Panc1 (cell line): Measurements from ENCODE around the gene FAM241B. TPM values are rescaled to one million over a fixed set of nuclear protein-coding genes. Genes with fewer than 3 reads are reported as not detected.

Experiments
- ATAC-seq: fragments of 200-7000 bp; cut with Tn5 transposase; 2 replicates; pipeline ENCODE4 v1.9.1; 2020; ENCODE audit warnings: mild to moderate bottlenecking, moderate library complexity
- BruUV-seq: library from RNA; stranded (reverse); fragments of 400-500 nt; replicated peaks from 2 replicates; lab custom pipeline; 2021; lab: Mats Ljungman, UMichigan
- CTCF ChIA-PET: fragments of 300-600 bp; sonication (Branson Sonifier 250); formaldehyde crosslinking; loops from one replicate; lab custom pipeline; 2022; ENCODE audit warnings: antibody characterized with exemption; lab: Charles Lee
- POLR2A ChIA-PET: fragments of 300-600 bp; sonication (Branson Sonifier 250); formaldehyde crosslinking; loops from one replicate; lab custom pipeline; 2022; ENCODE audit warnings: antibody characterized with exemption; lab: Charles Lee
- DNase-seq: peaks from one replicate; pipeline ENCODE4 v3.0.0-alpha.2; 2010; ENCODE audit warnings: low read depth, low spot score
- H3K27ac ChIP-seq: 2 replicates; pipeline ENCODE4 v1.5.1; 2011; ENCODE audit warnings: mild to moderate bottlenecking, low read length, inconsistent platforms
- H3K27me3 ChIP-seq: fragments of 200-500 bp; sonication (Bioruptor generic); 2 replicates; pipeline ENCODE4 v1.6.0; 2014; ENCODE audit warnings: low read length, inconsistent platforms; ENCODE audit not compliant: control insufficient read depth, insufficient read depth
- H3K36me3 ChIP-seq: fragments of 200-500 bp; sonication (Bioruptor generic); 2 replicates; pipeline ENCODE4 v1.5.1; 2014; ENCODE audit warnings: inconsistent platforms, mild to moderate bottlenecking, low read length, moderate library complexity; ENCODE audit not compliant: control insufficient read depth, insufficient read depth
- H3K4me1 ChIP-seq: 2 replicates; pipeline ENCODE4 v1.5.1; 2011; ENCODE audit warnings: inconsistent platforms, mild to moderate bottlenecking, low read length, moderate library complexity; ENCODE audit not compliant: control insufficient read depth, insufficient read depth
- H3K4me3 ChIP-seq, 2 experiments: 2 replicates each; pipeline ENCODE4 v1.5.1; 2011 to 2012; ENCODE audit warnings: low read depth in 2 of 2, low read length in 2 of 2, mild to moderate bottlenecking in 2 of 2, inconsistent platforms in 1 of 2, moderate library complexity in 1 of 2
- H3K9me3 ChIP-seq: fragments of 200-500 bp; sonication (Bioruptor generic); 2 replicates; pipeline ENCODE4 v1.5.1; 2014; ENCODE audit warnings: low read depth, mild to moderate bottlenecking, inconsistent platforms, low read length, moderate library complexity; ENCODE audit not compliant: control insufficient read depth, insufficient read depth
- CTCF ChIP-seq: fragments of 450-650 bp; IDR thresholded peaks from 2 replicates; pipeline ENCODE4 v1.5.1; 2017; ENCODE audit warnings: mild to moderate bottlenecking
- POLR2AphosphoS5 ChIP-seq: IDR thresholded peaks from 2 replicates; pipeline ENCODE4 v1.6.1; 2012; ENCODE audit warnings: mild to moderate bottlenecking, low read depth, low read length, moderate library complexity
- REST ChIP-seq, 2 experiments: IDR thresholded peaks; 2 replicates each; pipeline ENCODE4 v1.6.1; 2011 to 2012; ENCODE audit warnings: low read depth in 2 of 2, control low read depth in 1 of 2, low read length in 1 of 2, mild to moderate bottlenecking in 1 of 2, moderate library complexity in 1 of 2; ENCODE audit not compliant: insufficient read depth in 1 of 2
- SIN3A ChIP-seq: IDR thresholded peaks from 2 replicates; pipeline ENCODE4 v1.6.1; 2012; ENCODE audit warnings: low read depth, mild to moderate bottlenecking, low read length, moderate library complexity, borderline replicate concordance; ENCODE audit not compliant: insufficient read depth
- TCF7L2 ChIP-seq: IDR thresholded peaks from 2 replicates; pipeline ENCODE4 v1.6.1; 2011; ENCODE audit warnings: mild to moderate bottlenecking, low read depth, low read length, inconsistent platforms
- in situ Hi-C: cut with HindIII; loops from 2 replicates; pipeline ENCODE4 v1.10.0; 2016; ENCODE audit warnings: low sequenced_read_pairs, low pct_unique_long_range_greater_than_20kb
- intact Hi-C: fragments of 100-400 bp; cut with micrococcal nuclease; formaldehyde crosslinking; loops from one replicate; pipeline ENCODE4 v1.10.0; 2022; ENCODE audit not compliant: unreplicated experiment
- total RNA-seq: library from RNA; stranded (reverse); gene quantifications from one replicate; pipeline ENCODE4 v1.2.1, GENCODE V29; 2021; ENCODE audit not compliant: unreplicated experiment

The FAM241B gene
- total RNA-seq, 1 experiment from 2014 or later, result 29.1 TPM

- Histone ChIP-seq H3K9me3 (no peaks in the 10 kb centered on the region), H3K27ac (no peak overlapping the region), H3K36me3 (no peaks in the 10 kb centered on the region), H3K27me3 (no peaks in the 10 kb centered on the region), H3K4me1 (no peaks in the 10 kb centered on the region), H3K4me3 (no peak overlapping the region)
- in situ Hi-C loops, result no loop called here
- CTCF ChIA-PET, result no interaction called here
- BruUV-seq, result no TSS peak
- POLR2A ChIA-PET, result no interaction called here
- intact Hi-C loops, result loop anchor here (10.0 kb wide), 2 partner anchors 118 to 398 kb away; no protein-coding TSS in a partner anchor
- TF ChIP-seq SIN3A (no peak), POLR2AphosphoS5 (no peak), CTCF (no peak), REST (IDR thresholded peaks at IDR 0.05; ENCODE audit: insufficient read depth in 1 of 2, low read depth in 2 of 2, low read length in 1 of 2) (no peak), TCF7L2 (no peak)
- DNase-seq (no peak), ATAC-seq (no peak)
Measured at GRCh38 chr10:69632516-69633199, 2.6 kb downstream of the FAM241B start.

- ChIA-PET CTCF (interaction anchor here (0.6 to 4.1 kb wide), 2 partner anchors 63 to 118 kb away, joined by 3 to 49 read pairs; no protein-coding TSS in a partner anchor), POLR2A (no interaction called here)
- H3K9me3 ChIP-seq, result no peaks in the 10 kb centered on the region
- TF ChIP-seq CTCF (no peak), POLR2AphosphoS5 (no peak), TCF7L2 (no peak), REST (IDR thresholded peaks at IDR 0.05; ENCODE audit: insufficient read depth in 1 of 2, low read depth in 2 of 2, low read length in 1 of 2) (no peak), SIN3A (no peak)
- DNase-seq (no peak), ATAC-seq (no peak)
- in situ Hi-C loops, result no loop called here
- H3K4me1 ChIP-seq, result no peaks in the 10 kb centered on the region
- no peaks in the 10 kb centered on the region for H3K27me3 ChIP-seq
- no TSS peak for BruUV-seq
- no peak overlapping the region for H3K27ac ChIP-seq
- intact Hi-C loops, result loop anchor here (10.0 kb wide), 2 partner anchors 119 to 399 kb away; no protein-coding TSS in a partner anchor
- no peaks in the 10 kb centered on the region for H3K36me3 ChIP-seq
- H3K4me3 ChIP-seq, result no peak overlapping the region
Measured at GRCh38 chr10:69633673-69634635, 3.9 kb downstream of the FAM241B start.
